Keratinocyte (primary cell): ENCODE data around the gene EEF2. TPM values are rescaled to one million over a fixed set of nuclear protein-coding genes. Genes with fewer than 3 reads are reported as not detected.

Source experiments
- DNase-seq: peaks from one replicate; pipeline ENCODE4 v3.0.0-alpha.2; 2011; ENCODE audit warnings: low read depth, missing footprints, low spot score
- FAIRE-seq: peaks from 2 replicates; lab custom pipeline; 2011; peaks lifted over from hg19 to GRCh38; lab: Jason Lieb, UNC
- H2AFZ ChIP-seq: 2 replicates; pipeline ENCODE4 v1.6.0; 2012; ENCODE audit warnings: low read length, control low read depth, inconsistent platforms; ENCODE audit not compliant: control insufficient read depth
- H3K27ac ChIP-seq: 2 replicates; pipeline ENCODE4 v1.5.1; 2011; ENCODE audit warnings: low read length; ENCODE audit not compliant: control insufficient read depth, insufficient read depth
- H3K27me3 ChIP-seq: 3 replicates; pipeline ENCODE4 v1.6.0; 2011; ENCODE audit warnings: low read length; ENCODE audit not compliant: control insufficient read depth, insufficient read depth; ENCODE audit errors: extremely low read depth
- H3K36me3 ChIP-seq, 2 experiments: 2 replicates in 1 of 2; 3 replicates in 1 of 2; pipeline ENCODE4 v1.5.1; 2011; ENCODE audit warnings: low read length in 2 of 2, mild to moderate bottlenecking in 1 of 2; ENCODE audit not compliant: control insufficient read depth in 2 of 2, insufficient read depth in 2 of 2; ENCODE audit errors: extremely low read depth in 1 of 2
- H3K4me1 ChIP-seq: 3 replicates; pipeline ENCODE4 v1.5.1; 2011; ENCODE audit warnings: low read length; ENCODE audit not compliant: control insufficient read depth, insufficient read depth; ENCODE audit errors: extremely low read depth
- H3K4me2 ChIP-seq: 3 replicates; pipeline ENCODE4 v1.6.0; 2011; ENCODE audit warnings: low read depth, low read length; ENCODE audit not compliant: control insufficient read depth, insufficient read depth; ENCODE audit errors: extremely low read depth
- H3K4me3 ChIP-seq, 3 experiments: fragments of 200-600 bp in 1 of 3; sonication (generic) in 1 of 3; 2 replicates in 2 of 3; 3 replicates in 1 of 3; pipeline ENCODE4 v1.5.1; 2011 to 2016; ENCODE audit warnings: low read length in 3 of 3, mild to moderate bottlenecking in 3 of 3, control low read depth in 2 of 3, inconsistent platforms in 1 of 3, low read depth in 1 of 3, mixed read lengths in 1 of 3, mixed run types in 1 of 3, moderate library complexity in 1 of 3; ENCODE audit not compliant: control insufficient read depth in 2 of 3, insufficient read depth in 2 of 3; ENCODE audit errors: extremely low read depth in 1 of 3
- H3K79me2 ChIP-seq: 2 replicates; pipeline ENCODE4 v1.6.0; 2012; ENCODE audit warnings: low read length; ENCODE audit not compliant: control insufficient read depth, insufficient read depth
- H3K9ac ChIP-seq: 3 replicates; pipeline ENCODE4 v1.6.0; 2011; ENCODE audit warnings: low read length; ENCODE audit not compliant: control insufficient read depth, insufficient read depth; ENCODE audit errors: extremely low read depth
- H3K9me1 ChIP-seq: 3 replicates; pipeline ENCODE4 v1.6.0; 2011; ENCODE audit warnings: low read length; ENCODE audit not compliant: control insufficient read depth, insufficient read depth; ENCODE audit errors: extremely low read depth
- H3K9me3 ChIP-seq: 2 replicates; pipeline ENCODE4 v1.5.1; 2012; ENCODE audit warnings: low read depth, low read length; ENCODE audit not compliant: control insufficient read depth
- H4K20me1 ChIP-seq: 3 replicates; pipeline ENCODE4 v1.6.0; 2011; ENCODE audit warnings: low read length; ENCODE audit not compliant: control insufficient read depth, insufficient read depth; ENCODE audit errors: extremely low read depth
- CTCF ChIP-seq, 3 experiments: IDR thresholded peaks in 1 of 3; conservative IDR thresholded peaks in 1 of 3; optimal IDR thresholded peaks in 1 of 3; 2 replicates in 2 of 3; 3 replicates in 1 of 3; pipeline versions ENCODE3 to v1.5.1; 2011; ENCODE audit warnings: low read length in 3 of 3, mild to moderate bottlenecking in 3 of 3, moderate library complexity in 2 of 3, control low read depth in 1 of 3, inconsistent platforms in 1 of 3; ENCODE audit not compliant: insufficient read depth in 2 of 3; ENCODE audit errors: extremely low read depth in 1 of 3
- EZH2 ChIP-seq: IDR thresholded peaks from one replicate; pipeline ENCODE4 v1.6.1; 2012; ENCODE audit warnings: inconsistent platforms, mild to moderate bottlenecking, low read length, moderate library complexity
- dilution Hi-C: fragments of 300-500 bp; cut with MboI; formaldehyde crosslinking; loops from one replicate; pipeline ENCODE4 v1.7.0; 2020; ENCODE audit warnings: low sequenced_read_pairs; ENCODE audit not compliant: extremely low pct_ligation_motif_present
- polyA plus RNA-seq, 5 experiments: library from polyadenylated mRNA; depleted of rRNA in 3 of 5; stranded (reverse) in 3 of 5; stranded (forward) in 1 of 5; unstranded in 1 of 5; fragments of >200 nt; gene quantifications; 1 replicate in 1 of 5; 2 replicates in 3 of 5; 3 replicates in 1 of 5; pipeline versions ENCODE4 v1.2.1 to v1.2.3, GENCODE V29; 2011 to 2012; ENCODE audit warnings: missing spikeins in 2 of 5, low read depth in 1 of 5, low replicate concordance in 1 of 5

EEF2 gene
- polyA plus RNA-seq, 1 donor (not counting 4 experiments of a cell fraction or from before 2014, with no cell fraction given), result 1,193 TPM

DNA sequence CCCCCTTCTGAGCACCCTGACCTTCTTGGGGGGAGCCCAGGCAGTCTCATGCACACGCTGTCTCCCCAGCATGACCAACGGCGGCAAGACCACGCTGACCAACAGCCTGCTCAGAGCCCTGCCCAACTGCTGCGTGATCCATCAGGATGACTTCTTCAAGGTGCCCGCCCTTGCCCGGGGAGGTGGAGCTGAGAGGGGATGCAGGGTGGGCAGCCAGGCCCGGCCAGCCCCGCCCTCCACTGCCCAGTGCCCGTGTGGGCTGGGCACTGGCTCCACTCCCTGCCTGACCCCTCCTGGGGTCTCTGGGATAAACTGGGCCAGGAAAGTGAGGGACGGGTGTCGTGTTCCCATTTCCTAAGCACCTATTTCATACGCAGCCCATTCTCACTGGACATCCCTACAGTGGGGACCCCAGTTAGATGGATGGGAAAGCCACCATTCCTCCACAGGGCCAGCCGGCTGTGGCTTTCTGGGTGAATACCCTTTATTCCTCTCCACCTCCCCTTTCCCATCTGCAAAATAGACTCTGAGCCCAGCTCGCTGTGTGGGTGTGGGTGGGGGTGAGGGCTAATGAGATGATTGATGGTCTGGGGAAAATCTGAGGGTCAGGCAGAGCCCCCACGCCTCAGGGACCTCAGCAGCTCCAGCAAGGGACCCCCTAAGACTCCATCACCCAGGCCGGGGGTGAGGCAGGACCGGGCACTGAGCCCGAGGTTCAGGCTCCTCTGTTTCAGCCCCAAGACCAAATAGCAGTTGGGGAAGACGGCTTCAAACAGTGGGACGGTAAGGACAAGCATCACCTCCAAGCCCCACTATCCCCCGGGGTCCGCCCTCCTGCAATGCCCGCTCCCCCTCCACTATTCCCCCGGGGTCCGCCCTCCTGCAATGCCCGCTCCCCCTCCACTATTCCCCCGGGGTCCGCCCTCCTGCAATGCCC lies 48.5 kb downstream of the EEF2 start:
- dilution Hi-C loops, result no loop called here
- no peak for DNase-seq
- H3K4me1 ChIP-seq, result no peaks in the 10 kb centered on the region
- H3K9me1 ChIP-seq, result no peaks in the 10 kb centered on the region
- H3K27ac ChIP-seq, result no peak overlapping the region
- no peaks in the 10 kb centered on the region for H3K36me3 ChIP-seq
- H3K4me2 ChIP-seq, result no peak overlapping the region
- H3K9me3 ChIP-seq, result no peaks in the 10 kb centered on the region
- no peak overlapping the region for H3K4me3 ChIP-seq
- H3K9ac ChIP-seq, result no peak overlapping the region
- no peak for FAIRE-seq
- peaks cover 24% of the 10 kb centered on the region for H3K27me3 ChIP-seq
- no peak overlapping the region for H2AFZ ChIP-seq
- H4K20me1 ChIP-seq, result no peaks in the 10 kb centered on the region
- TF ChIP-seq CTCF (optimal IDR thresholded peaks at IDR 0.05 in 1 of 3, IDR thresholded peaks at IDR 0.05 in 1 of 3, conservative IDR thresholded peaks at IDR 0.05 in 1 of 3; ENCODE audit: extremely low read depth in 1 of 3, insufficient read depth in 2 of 3, low read length in 3 of 3) (no peak), EZH2 (no peak)
- H3K79me2 ChIP-seq, result no peaks in the 10 kb centered on the region

GRCh38 chr19:3932931-3933810 lies 52.1 kb downstream of the EEF2 start, which contains the start of gene NMRK2:
TSS of gene NMRK2 (plus strand) at chr19:3933069. CDS start at chr19:3933672, 603 bp downstream.
- H3K27me3 ChIP-seq, result peaks cover 27% of the 10 kb centered on the region
- FAIRE-seq, result no peak

More at GRCh38 chr19:3932931-3933810, 52.1 kb downstream of the EEF2 start, which contains the start of gene NMRK2:
- Histone ChIP-seq H3K9me1 (no peaks in the 10 kb centered on the region), H3K4me2 (no peak within 1 kb of the TSS), H3K4me1 (no peaks in the 10 kb centered on the region), H4K20me1 (no peaks in the 10 kb centered on the region), H3K36me3 (no peaks in the 10 kb centered on the region), H3K79me2 (no peaks in the 10 kb centered on the region), H3K9ac (no peak within 1 kb of the TSS), H3K4me3 (no peak within 1 kb of the TSS), H3K9me3 (no peaks in the 10 kb centered on the region), H2AFZ (no peak within 1 kb of the TSS), H3K27ac (no peak within 1 kb of the TSS)
- dilution Hi-C loops, result no loop called here
- no peak for DNase-seq
- TF ChIP-seq CTCF (optimal IDR thresholded peaks at IDR 0.05 in 1 of 3, IDR thresholded peaks at IDR 0.05 in 1 of 3, conservative IDR thresholded peaks at IDR 0.05 in 1 of 3; ENCODE audit: extremely low read depth in 1 of 3, insufficient read depth in 2 of 3, low read length in 3 of 3) (no peak), EZH2 (peak; percentile 38)
